H9 (cell line): ENCODE results near the gene ZSWIM6. TPM values are rescaled to one million over a fixed set of nuclear protein-coding genes. Genes with fewer than 3 reads are reported as not detected.

Experiments
- DNase-seq: peaks from one replicate; pipeline ENCODE4 v3.0.0-alpha.2; 2017
- H2AFZ ChIP-seq: one replicate; pipeline ENCODE4 v1.6.1; 2013; ENCODE audit warnings: mild to moderate bottlenecking, low read length, control low read depth, moderate library complexity
- H2AK5ac ChIP-seq: 2 replicates; pipeline ENCODE4 v1.6.1; 2013; ENCODE audit warnings: low read length, control low read depth, mixed read lengths; ENCODE audit not compliant: insufficient read length
- H2BK120ac ChIP-seq: one replicate; pipeline ENCODE4 v1.6.1; 2013; ENCODE audit warnings: low read depth, mild to moderate bottlenecking, low read length, control low read depth, inconsistent platforms; ENCODE audit not compliant: poor library complexity, severe bottlenecking
- H2BK12ac ChIP-seq: 2 replicates; pipeline ENCODE4 v1.6.1; 2013; ENCODE audit warnings: low read length, control low read depth, mixed read lengths, low read depth; ENCODE audit not compliant: insufficient read length
- H2BK15ac ChIP-seq: 2 replicates; pipeline ENCODE4 v1.6.1; 2013; ENCODE audit warnings: low read depth, low read length, control low read depth
- H2BK20ac ChIP-seq: one replicate; pipeline ENCODE4 v1.6.1; 2013; ENCODE audit warnings: low read depth, mild to moderate bottlenecking, low read length, control low read depth, inconsistent platforms; ENCODE audit not compliant: poor library complexity, severe bottlenecking
- H2BK5ac ChIP-seq: 2 replicates; pipeline ENCODE4 v1.6.1; 2013; ENCODE audit warnings: low read length, control low read depth, mixed read lengths; ENCODE audit not compliant: insufficient read length
- H3K14ac ChIP-seq: 2 replicates; pipeline ENCODE4 v1.6.1; 2013; ENCODE audit warnings: low read length, control low read depth; ENCODE audit not compliant: insufficient read depth
- H3K18ac ChIP-seq: 2 replicates; pipeline ENCODE4 v1.6.1; 2013; ENCODE audit warnings: low read depth, mild to moderate bottlenecking, mixed read lengths, low read length, control low read depth; ENCODE audit not compliant: insufficient read length
- H3K23ac ChIP-seq: 2 replicates; pipeline ENCODE4 v1.6.1; 2013; ENCODE audit warnings: low read length, control low read depth, mixed read lengths, low read depth; ENCODE audit not compliant: insufficient read length
- H3K23me2 ChIP-seq: 2 replicates; pipeline ENCODE4 v1.6.1; 2013; ENCODE audit warnings: low read depth, mild to moderate bottlenecking, mixed read lengths, low read length, control low read depth; ENCODE audit not compliant: insufficient read length, poor library complexity, severe bottlenecking
- H3K27ac ChIP-seq: 2 replicates; pipeline ENCODE4 v1.5.1; 2013; ENCODE audit warnings: low read length, control low read depth, mixed read lengths, low read depth; ENCODE audit not compliant: insufficient read length
- H3K27me3 ChIP-seq: 2 replicates; pipeline ENCODE4 v1.6.1; 2013; ENCODE audit warnings: low read length, control low read depth, inconsistent platforms; ENCODE audit not compliant: insufficient read depth
- H3K4ac ChIP-seq: 2 replicates; pipeline ENCODE4 v1.6.1; 2013; ENCODE audit warnings: low read depth, mild to moderate bottlenecking, control low read depth, inconsistent platforms, low read length, moderate library complexity
- H3K4me1 ChIP-seq: 2 replicates; pipeline ENCODE4 v1.6.1; 2013; ENCODE audit warnings: low read length, control low read depth, inconsistent platforms; ENCODE audit not compliant: insufficient read depth
- H3K4me2 ChIP-seq: 2 replicates; pipeline ENCODE4 v1.6.1; 2013; ENCODE audit warnings: low read length, control low read depth, mixed read lengths; ENCODE audit not compliant: insufficient read length, insufficient read depth
- H3K56ac ChIP-seq: 2 replicates; pipeline ENCODE4 v1.6.1; 2013; ENCODE audit warnings: low read depth, mild to moderate bottlenecking, mixed read lengths, low read length, control low read depth; ENCODE audit not compliant: insufficient read length
- H3K79me1 ChIP-seq: 2 replicates; pipeline ENCODE4 v1.6.1; 2013; ENCODE audit warnings: low read depth, mild to moderate bottlenecking, moderate library complexity, low read length, control low read depth, inconsistent platforms; ENCODE audit not compliant: insufficient read depth, poor library complexity, severe bottlenecking
- H3K79me2 ChIP-seq: 2 replicates; pipeline ENCODE4 v1.6.1; 2013; ENCODE audit warnings: low read length, control low read depth, inconsistent platforms; ENCODE audit not compliant: insufficient read depth
- H3K9ac ChIP-seq: 2 replicates; pipeline ENCODE4 v1.6.1; 2013; ENCODE audit warnings: low read length, control low read depth, mixed read lengths; ENCODE audit not compliant: insufficient read length; ENCODE audit errors: extremely low read depth
- H3K9me3 ChIP-seq: one replicate; pipeline ENCODE4 v1.6.1; 2013; ENCODE audit warnings: low read depth, low read length, inconsistent platforms; ENCODE audit not compliant: control insufficient read depth
- H3T11ph ChIP-seq: one replicate; pipeline ENCODE4 v1.6.1; 2013; ENCODE audit warnings: mild to moderate bottlenecking, low read length, control low read depth, inconsistent platforms
- H4K20me1 ChIP-seq: one replicate; pipeline ENCODE4 v1.6.1; 2013; ENCODE audit not compliant: control insufficient read depth, insufficient read length, insufficient read depth
- H4K5ac ChIP-seq: 2 replicates; pipeline ENCODE4 v1.6.1; 2013; ENCODE audit warnings: low read depth, mild to moderate bottlenecking, mixed read lengths, low read length, control low read depth; ENCODE audit not compliant: insufficient read length
- H4K8ac ChIP-seq: replicated peaks from 2 replicates; pipeline ENCODE4 v1.6.1; 2013; ENCODE audit warnings: low read length, control low read depth, mixed read lengths, low read depth; ENCODE audit not compliant: insufficient read length
- H4K91ac ChIP-seq: 2 replicates; pipeline ENCODE4 v1.6.1; 2013; ENCODE audit warnings: low read depth, mild to moderate bottlenecking, moderate library complexity, mixed read lengths, low read length, control low read depth; ENCODE audit not compliant: insufficient read length
- H3K27ac Mint-ChIP-seq, 3 experiments: 2 replicates in 2 of 3; 3 replicates in 1 of 3; pipeline ENCODE4 v1.8.0; 2020 to 2021; ENCODE audit warnings: mixed read lengths in 3 of 3, mild to moderate bottlenecking in 1 of 3, moderate library complexity in 1 of 3
- H3K27me3 Mint-ChIP-seq: 2 replicates; pipeline ENCODE4 v1.8.0; 2021; ENCODE audit warnings: low read depth, mild to moderate bottlenecking, moderate library complexity, mixed read lengths
- H3K36me3 Mint-ChIP-seq, 3 experiments: 2 replicates in 2 of 3; 3 replicates in 1 of 3; pipeline ENCODE4 v1.8.0; 2020 to 2021; ENCODE audit warnings: low read depth in 3 of 3, mixed read lengths in 3 of 3; ENCODE audit not compliant: insufficient read depth in 1 of 3
- H3K4me1 Mint-ChIP-seq, 2 experiments: 2 replicates each; pipeline ENCODE4 v1.8.0; 2020; ENCODE audit warnings: mixed read lengths in 2 of 2
- H3K4me3 Mint-ChIP-seq, 2 experiments: 2 replicates in 1 of 2; 3 replicates in 1 of 2; pipeline ENCODE4 v1.8.0; 2020 to 2021; ENCODE audit warnings: mild to moderate bottlenecking in 2 of 2, mixed read lengths in 2 of 2, moderate library complexity in 1 of 2
- H3K9me3 Mint-ChIP-seq, 2 experiments: 2 replicates in 1 of 2; 3 replicates in 1 of 2; pipeline ENCODE4 v1.8.0; 2020; ENCODE audit warnings: mild to moderate bottlenecking in 2 of 2, mixed read lengths in 2 of 2, moderate library complexity in 1 of 2
- WGBS: extraction: QIAGEN DNeasy Blood & Tissue Kit; methylation state at CpG from one replicate; pipeline ENCODE4 v1.1.7; 2013; ENCODE audit warnings: missing lambda C conversion rate, low lambda C conversion rate, mixed read lengths; ENCODE audit not compliant: insufficient read length; ENCODE audit errors: extremely low coverage; 5-methylcytosine and 5-hydroxymethylcytosine counted together
- total RNA-seq: library from RNA; stranded (reverse); gene quantifications from 2 replicates; pipeline ENCODE4 v1.2.1, GENCODE V29; 2021
- TF ChIP-seq, protein P1 (sequence below): fragments of 200-600 bp; sonication (generic); conservative IDR thresholded peaks from 3 replicates; pipeline ENCODE4 v1.8.0; 2021; ENCODE audit warnings: antibody characterized with exemption, mild to moderate bottlenecking

The ZSWIM6 gene
- total RNA-seq, 1 experiment from 2014 or later: 11.5 TPM

DNA sequence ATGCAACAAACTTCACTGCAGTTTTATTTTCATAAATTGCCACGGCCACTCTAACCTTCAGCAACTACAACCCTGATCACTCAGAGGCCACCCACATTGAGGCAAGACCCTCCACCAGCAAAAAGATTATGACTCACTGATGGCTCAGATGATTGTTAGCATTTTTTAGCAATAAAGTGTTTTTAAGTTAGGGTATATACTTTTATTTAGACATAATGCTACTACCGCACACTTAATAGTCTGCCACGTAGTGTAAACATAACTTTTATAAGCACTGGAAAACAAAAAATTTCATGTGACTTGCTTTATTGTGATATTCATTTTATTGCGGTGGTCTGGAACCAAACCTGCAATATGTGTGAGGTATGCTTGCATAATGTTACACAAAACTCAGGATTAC lies 257.9 kb downstream of the ZSWIM6 start:
- no peaks in the 10 kb centered on the region for H3K27me3 ChIP-seq
- Mint-ChIP-seq H3K4me1 (no peaks in the 10 kb centered on the region), H3K4me3 (no peak overlapping the region), H3K27me3 (no peaks in the 10 kb centered on the region; the same call in 1 of the 2 replicates), H3K27ac (no peak overlapping the region), H3K36me3 (peaks cover 0 to 6% (median 2%) of the 10 kb centered on the region in 3 experiments; a peak in 2 of 7 replicates), H3K9me3 (peaks cover 6 to 8% of the 10 kb centered on the region in 2 experiments; a peak in 4 of 5 replicates)
- no peak overlapping the region for H2BK120ac ChIP-seq
- H3K79me2 ChIP-seq: no peaks in the 10 kb centered on the region
- no peak overlapping the region for H3K4me2 ChIP-seq
- no peaks in the 10 kb centered on the region for H4K20me1 ChIP-seq
- WGBS: no CpG with 5 or more reads among the region's 4 CpGs
- H3K9me3 ChIP-seq: no peaks in the 10 kb centered on the region
- H2BK15ac ChIP-seq: no peak overlapping the region
- H3T11ph ChIP-seq: no peak overlapping the region
- H3K23me2 ChIP-seq: no peaks in the 10 kb centered on the region
- H3K14ac ChIP-seq: no peak overlapping the region
- H3K23ac ChIP-seq: no peak overlapping the region
- H4K8ac ChIP-seq: no peak overlapping the region
- H2AK5ac ChIP-seq: no peak overlapping the region
- no peak overlapping the region for H4K5ac ChIP-seq
- no peak for DNase-seq
- no peak overlapping the region for H3K56ac ChIP-seq
- TF ChIP-seq, protein P1, sequence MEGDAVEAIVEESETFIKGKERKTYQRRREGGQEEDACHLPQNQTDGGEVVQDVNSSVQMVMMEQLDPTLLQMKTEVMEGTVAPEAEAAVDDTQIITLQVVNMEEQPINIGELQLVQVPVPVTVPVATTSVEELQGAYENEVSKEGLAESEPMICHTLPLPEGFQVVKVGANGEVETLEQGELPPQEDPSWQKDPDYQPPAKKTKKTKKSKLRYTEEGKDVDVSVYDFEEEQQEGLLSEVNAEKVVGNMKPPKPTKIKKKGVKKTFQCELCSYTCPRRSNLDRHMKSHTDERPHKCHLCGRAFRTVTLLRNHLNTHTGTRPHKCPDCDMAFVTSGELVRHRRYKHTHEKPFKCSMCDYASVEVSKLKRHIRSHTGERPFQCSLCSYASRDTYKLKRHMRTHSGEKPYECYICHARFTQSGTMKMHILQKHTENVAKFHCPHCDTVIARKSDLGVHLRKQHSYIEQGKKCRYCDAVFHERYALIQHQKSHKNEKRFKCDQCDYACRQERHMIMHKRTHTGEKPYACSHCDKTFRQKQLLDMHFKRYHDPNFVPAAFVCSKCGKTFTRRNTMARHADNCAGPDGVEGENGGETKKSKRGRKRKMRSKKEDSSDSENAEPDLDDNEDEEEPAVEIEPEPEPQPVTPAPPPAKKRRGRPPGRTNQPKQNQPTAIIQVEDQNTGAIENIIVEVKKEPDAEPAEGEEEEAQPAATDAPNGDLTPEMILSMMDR: no peak
- H3K18ac ChIP-seq: no peak overlapping the region
- H3K9ac ChIP-seq: no peak overlapping the region
- H3K27ac ChIP-seq: no peak overlapping the region
- no peak overlapping the region for H3K4ac ChIP-seq
- no peak overlapping the region for H2AFZ ChIP-seq
- no peak overlapping the region for H2BK5ac ChIP-seq
- H4K91ac ChIP-seq: no peak overlapping the region
- no peaks in the 10 kb centered on the region for H3K79me1 ChIP-seq
- no peak overlapping the region for H2BK20ac ChIP-seq
- no peaks in the 10 kb centered on the region for H3K4me1 ChIP-seq
- no peak overlapping the region for H2BK12ac ChIP-seq
